ENCODE measurements around the gene DOK6. TPM values are rescaled to one million over a fixed set of nuclear protein-coding genes. Genes with fewer than 3 reads are reported as not detected.

The DOK6 gene
- total RNA-seq, 1 experiment from 2014 or later: not detected

- no TSS peak for BruUV-seq (replicated peaks)
- Histone ChIP-seq H3K79me2 (ENCODE audit: low read length) (no peaks in the 10 kb centered on the region), H2AFZ (ENCODE audit: low read length) (no peak overlapping the region), H3K9me3 (ENCODE audit: low read length) (no peaks in the 10 kb centered on the region), H3K4me3 (ENCODE audit: low read length) (no peak overlapping the region), H3K27me3 (ENCODE audit: low read length) (no peaks in the 10 kb centered on the region), H3K9ac (ENCODE audit: low read length) (no peak overlapping the region), H3F3A (ENCODE audit: low read length, unreplicated experiment) (no peaks in the 10 kb centered on the region), H3K4me1 (ENCODE audit: insufficient read depth, low read length) (no peaks in the 10 kb centered on the region), H4K20me1 (ENCODE audit: low read length) (no peaks in the 10 kb centered on the region), H3K36me3 (ENCODE audit: low read depth, low read length) (no peaks in the 10 kb centered on the region), H3K27ac (ENCODE audit: low read length) (no peak overlapping the region), H3K9me2 (replicated peaks; ENCODE audit: low read length) (no peaks in the 10 kb centered on the region), H3K4me2 (ENCODE audit: low read length) (no peak overlapping the region)
- intact Hi-C loops (cut with micrococcal nuclease): no loop called here
- DNase-seq (no peak), ATAC-seq (no peak)
- ChIA-PET POLR2A (ENCODE audit: unreplicated experiment) (no interaction called here), CTCF (no interaction called here)
- TF ChIP-seq CTCF (conservative IDR thresholded peaks at IDR 0.05; ENCODE audit: low read depth, low read length): no peak
- no peak for TF ChIP-seq EZH2phosphoT487 (IDR thresholded peaks at IDR 0.05; ENCODE audit: borderline replicate concordance, low read length)
- no peak for TF ChIP-seq EZH2 (IDR thresholded peaks at IDR 0.05; ENCODE audit: low read length, unreplicated experiment)
Measured at GRCh38 chr18:69580107-69580506, 179.4 kb downstream of the DOK6 start.

- Histone ChIP-seq H3K27me3 (ENCODE audit: low read length) (no peaks in the 10 kb centered on the region), H3K9me3 (ENCODE audit: low read length) (no peaks in the 10 kb centered on the region), H3K4me3 (ENCODE audit: low read length) (no peak overlapping the region), H3K27ac (ENCODE audit: low read length) (no peak overlapping the region), H3K9me2 (replicated peaks; ENCODE audit: low read length) (no peaks in the 10 kb centered on the region), H3K79me2 (ENCODE audit: low read length) (no peaks in the 10 kb centered on the region), H4K20me1 (ENCODE audit: low read length) (no peaks in the 10 kb centered on the region), H3K36me3 (ENCODE audit: low read depth, low read length) (no peaks in the 10 kb centered on the region), H3K4me2 (ENCODE audit: low read length) (no peak overlapping the region), H3K4me1 (ENCODE audit: insufficient read depth, low read length) (no peaks in the 10 kb centered on the region), H2AFZ (ENCODE audit: low read length) (no peak overlapping the region), H3F3A (ENCODE audit: low read length, unreplicated experiment) (no peaks in the 10 kb centered on the region), H3K9ac (ENCODE audit: low read length) (no peak overlapping the region)
- intact Hi-C loops (cut with micrococcal nuclease): no loop called here
- POLR2A ChIA-PET (ENCODE audit: unreplicated experiment): no interaction called here
- no peak for TF ChIP-seq EZH2 (IDR thresholded peaks at IDR 0.05; ENCODE audit: low read length, unreplicated experiment)
- TF ChIP-seq CTCF (conservative IDR thresholded peaks at IDR 0.05; ENCODE audit: low read depth, low read length): no peak
- no peak for TF ChIP-seq EZH2phosphoT487 (IDR thresholded peaks at IDR 0.05; ENCODE audit: borderline replicate concordance, low read length)
- no peak for ATAC-seq
- BruUV-seq (replicated peaks): no TSS peak
- CTCF ChIA-PET: no interaction called here
- DNase-seq: no peak
Measured at GRCh38 chr18:69584429-69584828, 183.7 kb downstream of the DOK6 start.

GRCh38 chr18:69585696-69586095 lies 185.0 kb downstream of the DOK6 start:
- ATAC-seq: no peak
- Histone ChIP-seq H3K4me1 (ENCODE audit: insufficient read depth, low read length) (no peaks in the 10 kb centered on the region), H4K20me1 (ENCODE audit: low read length) (no peaks in the 10 kb centered on the region), H3K9me2 (replicated peaks; ENCODE audit: low read length) (no peaks in the 10 kb centered on the region), H3K36me3 (ENCODE audit: low read depth, low read length) (no peaks in the 10 kb centered on the region), H3K27ac (ENCODE audit: low read length) (no peak overlapping the region), H3K27me3 (ENCODE audit: low read length) (no peaks in the 10 kb centered on the region), H2AFZ (ENCODE audit: low read length) (no peak overlapping the region), H3K9ac (ENCODE audit: low read length) (no peak overlapping the region), H3K4me3 (ENCODE audit: low read length) (no peak overlapping the region), H3K4me2 (ENCODE audit: low read length) (no peak overlapping the region), H3K79me2 (ENCODE audit: low read length) (no peaks in the 10 kb centered on the region), H3K9me3 (ENCODE audit: low read length) (no peaks in the 10 kb centered on the region), H3F3A (ENCODE audit: low read length, unreplicated experiment) (no peaks in the 10 kb centered on the region)
- no peak for TF ChIP-seq EZH2 (IDR thresholded peaks at IDR 0.05; ENCODE audit: low read length, unreplicated experiment)
- TF ChIP-seq CTCF (conservative IDR thresholded peaks at IDR 0.05; ENCODE audit: low read depth, low read length): no peak
- no peak for TF ChIP-seq EZH2phosphoT487 (IDR thresholded peaks at IDR 0.05; ENCODE audit: borderline replicate concordance, low read length)
- BruUV-seq (replicated peaks): no TSS peak
- CTCF ChIA-PET: no interaction called here
- intact Hi-C loops (cut with micrococcal nuclease): no loop called here
- no peak for DNase-seq
- POLR2A ChIA-PET (ENCODE audit: unreplicated experiment): no interaction called here
